Activated CD4-positive, alpha-beta T cell treated with anti-CD3 and anti-CD28 coated beads, Interleukin-2, amount 10 ng/mL, durations not matched to agents 24 days and 14 days (primary cell): Measurements from ENCODE around the gene ULBP3. TPM values are rescaled to one million over a fixed set of nuclear protein-coding genes. Genes with fewer than 3 reads are reported as not detected.

ENCODE experiments used
- DNase-seq: peaks from one replicate; pipeline ENCODE4 v3.0.0; 2022
- H3K27ac Mint-ChIP-seq: one replicate; pipeline ENCODE4 v1.8.0; 2022; ENCODE audit warnings: mild to moderate bottlenecking, mixed read lengths
- H3K27me3 Mint-ChIP-seq: one replicate; pipeline ENCODE4 v1.8.0; 2022; ENCODE audit warnings: mixed read lengths
- H3K36me3 Mint-ChIP-seq: one replicate; pipeline ENCODE4 v1.8.0; 2022; ENCODE audit warnings: low read depth, mild to moderate bottlenecking, mixed read lengths
- H3K4me1 Mint-ChIP-seq: one replicate; pipeline ENCODE4 v1.8.0; 2021; ENCODE audit warnings: mixed read lengths
- H3K4me3 Mint-ChIP-seq: one replicate; pipeline ENCODE4 v1.8.0; 2022; ENCODE audit warnings: mild to moderate bottlenecking, moderate library complexity, mixed read lengths
- H3K9me3 Mint-ChIP-seq: one replicate; pipeline ENCODE4 v1.8.0; 2021; ENCODE audit warnings: mixed read lengths
- intact Hi-C: fragments of 100-400 bp; cut with micrococcal nuclease; formaldehyde crosslinking; loops from one replicate; pipeline ENCODE4 v1.15.1; 2023
- total RNA-seq: library from RNA; stranded (reverse); gene quantifications from 2 replicates; pipeline ENCODE4 v1.2.3, GENCODE V29; 2022

ULBP3 gene
- total RNA-seq: 0.47 and 0.57 TPM in 2 replicates

DNA sequence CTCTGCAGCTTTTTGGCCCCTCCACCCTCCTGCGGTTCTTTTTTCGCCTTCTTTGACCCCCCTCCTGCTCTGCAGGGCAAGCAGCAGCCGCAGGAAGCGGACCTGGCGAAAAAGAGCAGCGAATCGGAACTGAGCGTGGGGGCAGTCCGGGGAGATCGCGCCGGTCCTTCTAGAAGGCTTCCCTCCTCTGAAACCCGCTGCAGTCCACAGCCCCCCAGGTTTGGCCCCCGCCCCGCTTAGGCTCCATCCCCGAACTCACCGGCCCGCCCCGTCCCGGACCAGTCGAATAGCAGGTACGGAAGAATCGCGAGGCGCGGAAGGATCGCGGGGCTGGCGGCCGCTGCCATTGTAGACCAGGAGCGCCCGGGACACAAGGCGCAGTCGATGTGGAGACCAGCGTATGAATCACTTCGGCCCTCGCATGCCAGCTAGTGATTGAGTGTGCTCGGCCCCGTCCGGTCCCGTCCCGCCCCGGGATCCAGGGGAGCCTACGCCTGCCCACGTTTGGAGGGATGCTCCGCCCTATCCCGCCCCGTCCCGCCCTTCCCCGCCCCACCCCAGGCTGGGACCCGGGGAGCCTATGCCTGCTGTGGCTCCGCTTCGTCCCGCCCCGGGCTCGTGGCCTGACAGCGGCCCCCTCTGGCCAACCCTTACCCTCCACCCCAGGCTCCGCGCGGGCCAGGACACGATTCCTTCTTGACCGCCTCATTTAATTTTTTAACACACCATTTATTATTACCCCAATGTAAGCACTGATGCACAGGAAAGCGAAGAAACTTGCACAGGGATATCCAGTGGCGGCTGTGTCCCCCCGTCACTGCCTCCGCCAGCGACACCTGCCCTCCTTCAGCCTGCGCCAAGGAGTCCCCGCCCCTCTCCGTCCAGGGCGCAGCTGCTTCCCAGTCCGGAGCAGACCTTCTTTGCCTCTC lies at the start of gene ULBP3:
Gene ULBP3 (minus strand): TSS at position 402 of the 929 bp plus-strand sequence. CDS start 55 bp downstream, at position 347.
- no peaks in the 10 kb centered on the region for H3K9me3 Mint-ChIP-seq
- intact Hi-C loops: no loop called here
- peak within 1 kb of the TSS; percentile 84 for H3K4me3 Mint-ChIP-seq
- H3K27ac Mint-ChIP-seq: peak within 1 kb of the TSS; percentile 30
- H3K27me3 Mint-ChIP-seq: peaks cover 29% of the 10 kb centered on the region
- peaks cover 20% of the 10 kb centered on the region for H3K4me1 Mint-ChIP-seq
- peak; percentile 89 for DNase-seq
- peaks cover 2% of the 10 kb centered on the region for H3K36me3 Mint-ChIP-seq

DNA sequence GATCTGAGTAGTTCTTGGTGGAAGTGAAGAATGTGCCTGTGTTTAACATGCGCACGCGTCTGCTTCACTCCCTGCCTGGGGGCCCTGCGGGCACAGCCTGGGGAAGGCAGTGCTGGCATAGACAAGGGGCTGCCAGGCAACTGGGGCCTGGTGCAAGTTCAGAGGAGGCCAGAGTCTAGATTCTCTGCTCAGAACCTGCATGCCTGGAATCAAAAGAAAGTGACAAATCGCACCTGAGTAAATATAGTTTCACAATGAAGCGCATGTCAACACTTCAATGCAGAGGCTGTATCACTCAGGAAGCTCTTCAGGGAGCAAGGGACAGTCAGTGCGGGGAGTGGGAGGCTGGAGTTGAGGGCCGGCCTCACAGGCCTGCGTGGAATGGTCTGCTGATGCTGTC lies 49.7 kb upstream of the ULBP3 start:
- no peak overlapping the region for H3K4me3 Mint-ChIP-seq
- intact Hi-C loops: no loop called here
- H3K36me3 Mint-ChIP-seq: no peaks in the 10 kb centered on the region
- peaks cover 4% of the 10 kb centered on the region for H3K4me1 Mint-ChIP-seq
- DNase-seq: no peak
- H3K27me3 Mint-ChIP-seq: peaks cover 15% of the 10 kb centered on the region
- H3K9me3 Mint-ChIP-seq: no peaks in the 10 kb centered on the region
- no peak overlapping the region for H3K27ac Mint-ChIP-seq

DNA sequence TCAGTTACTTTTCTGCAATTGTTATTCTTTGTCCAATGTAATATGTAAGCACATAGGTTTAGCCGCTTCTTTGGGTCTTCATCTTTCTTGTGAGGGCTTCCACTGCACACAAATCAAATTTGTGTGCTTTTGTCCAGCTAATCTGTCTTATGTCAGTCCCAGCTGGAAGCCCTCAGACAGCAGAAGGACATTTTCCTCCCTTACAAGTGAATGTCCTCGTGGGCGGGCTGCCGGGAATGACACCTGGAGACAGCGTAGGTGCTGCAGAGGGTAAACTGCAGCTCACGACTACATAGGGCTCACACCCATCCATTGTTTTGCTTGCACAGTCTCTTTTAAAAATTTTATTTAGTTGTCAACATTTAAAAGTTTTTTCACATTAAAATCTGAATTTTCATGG lies 49.3 kb upstream of the ULBP3 start:
- Mint-ChIP-seq H3K27me3 (peaks cover 13% of the 10 kb centered on the region), H3K4me1 (peaks cover 3% of the 10 kb centered on the region), H3K36me3 (no peaks in the 10 kb centered on the region), H3K9me3 (no peaks in the 10 kb centered on the region), H3K4me3 (no peak overlapping the region), H3K27ac (no peak overlapping the region)
- intact Hi-C loops: no loop called here
- no peak for DNase-seq

DNA sequence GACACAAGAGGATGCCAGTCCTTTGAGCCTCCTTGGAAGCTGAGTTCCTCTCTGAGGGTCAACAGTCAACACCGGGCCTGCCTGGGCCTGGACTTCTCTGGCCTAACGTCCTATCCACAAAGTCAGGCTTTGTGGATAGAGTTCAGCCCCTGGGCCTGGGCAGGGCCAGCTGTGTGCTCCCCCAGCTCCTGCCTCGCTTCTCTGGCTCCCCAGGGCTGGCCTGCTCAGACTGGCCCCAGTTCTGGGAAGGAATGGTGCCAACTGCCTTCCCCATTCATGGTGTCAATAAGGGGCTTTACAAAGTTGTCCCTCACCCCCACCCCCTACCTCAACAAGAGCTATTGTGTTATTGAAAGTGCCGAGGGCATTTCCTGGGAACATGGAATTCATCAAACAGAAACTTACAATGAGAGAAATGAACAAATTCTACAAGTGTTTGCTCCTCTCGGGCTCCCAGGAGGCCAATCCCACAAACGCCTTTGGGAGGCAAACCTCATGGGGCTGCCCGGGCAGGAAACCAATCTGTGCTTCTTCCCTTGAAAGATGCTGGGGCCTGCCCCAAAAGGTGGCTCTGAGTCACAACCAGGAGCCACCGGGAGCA lies 47.4 kb upstream of the ULBP3 start:
- H3K9me3 Mint-ChIP-seq: no peaks in the 10 kb centered on the region
- H3K27ac Mint-ChIP-seq: no peak overlapping the region
- no peaks in the 10 kb centered on the region for H3K36me3 Mint-ChIP-seq
- DNase-seq: no peak
- H3K27me3 Mint-ChIP-seq: peaks cover 10% of the 10 kb centered on the region
- H3K4me1 Mint-ChIP-seq: peaks cover 3% of the 10 kb centered on the region
- intact Hi-C loops: no loop called here
- no peak overlapping the region for H3K4me3 Mint-ChIP-seq

DNA sequence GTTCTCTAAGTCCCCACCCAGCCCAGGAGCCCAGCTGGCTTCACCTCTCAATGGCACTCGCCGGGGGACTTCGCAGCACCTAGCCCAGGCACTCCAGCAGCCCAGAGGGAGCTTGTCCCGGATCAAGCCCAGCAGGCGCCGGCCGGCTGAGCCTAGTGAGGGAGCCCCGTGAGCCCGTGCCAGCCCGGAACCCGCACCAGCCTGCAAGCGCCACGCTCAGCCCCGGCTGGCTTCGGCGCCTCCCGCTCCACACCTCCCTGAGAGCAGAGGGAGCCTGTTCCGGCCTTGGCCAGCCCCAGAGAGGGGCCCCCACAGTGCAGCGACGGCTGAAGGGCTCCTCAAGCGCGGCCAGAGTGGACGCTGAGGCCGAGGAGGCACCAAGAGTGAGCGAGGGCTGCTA lies 46.8 kb upstream of the ULBP3 start:
- intact Hi-C loops: no loop called here
- Mint-ChIP-seq H3K27ac (no peak overlapping the region), H3K4me3 (no peak overlapping the region), H3K9me3 (no peaks in the 10 kb centered on the region), H3K27me3 (peaks cover 11% of the 10 kb centered on the region), H3K4me1 (peaks cover 3% of the 10 kb centered on the region), H3K36me3 (no peaks in the 10 kb centered on the region)
- no peak for DNase-seq

DNA sequence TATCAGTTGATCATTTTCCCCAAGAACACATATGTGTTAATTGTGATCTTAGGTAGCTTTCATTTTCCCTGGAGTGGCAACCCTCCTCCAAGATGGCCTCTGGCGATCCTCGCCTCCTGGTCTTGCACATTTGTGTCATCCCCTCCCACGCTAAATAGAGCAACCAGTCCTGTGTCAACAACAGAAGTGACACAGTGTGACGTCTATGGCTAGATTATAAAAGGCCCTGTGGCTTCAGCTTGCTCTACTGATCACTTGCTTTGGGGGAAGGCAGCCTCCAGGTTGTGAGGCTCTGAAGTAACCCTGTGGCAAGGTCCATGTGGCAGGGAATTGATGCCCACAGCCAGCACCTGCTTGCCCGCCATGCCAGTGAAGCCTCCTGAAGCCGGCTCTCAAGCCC lies 43.3 kb upstream of the ULBP3 start:
- no peak for DNase-seq
- Mint-ChIP-seq H3K27me3 (peaks cover 10% of the 10 kb centered on the region), H3K4me3 (no peak overlapping the region), H3K4me1 (no peaks in the 10 kb centered on the region), H3K36me3 (no peaks in the 10 kb centered on the region), H3K9me3 (no peaks in the 10 kb centered on the region), H3K27ac (no peak overlapping the region)
- intact Hi-C loops: no loop called here

DNA sequence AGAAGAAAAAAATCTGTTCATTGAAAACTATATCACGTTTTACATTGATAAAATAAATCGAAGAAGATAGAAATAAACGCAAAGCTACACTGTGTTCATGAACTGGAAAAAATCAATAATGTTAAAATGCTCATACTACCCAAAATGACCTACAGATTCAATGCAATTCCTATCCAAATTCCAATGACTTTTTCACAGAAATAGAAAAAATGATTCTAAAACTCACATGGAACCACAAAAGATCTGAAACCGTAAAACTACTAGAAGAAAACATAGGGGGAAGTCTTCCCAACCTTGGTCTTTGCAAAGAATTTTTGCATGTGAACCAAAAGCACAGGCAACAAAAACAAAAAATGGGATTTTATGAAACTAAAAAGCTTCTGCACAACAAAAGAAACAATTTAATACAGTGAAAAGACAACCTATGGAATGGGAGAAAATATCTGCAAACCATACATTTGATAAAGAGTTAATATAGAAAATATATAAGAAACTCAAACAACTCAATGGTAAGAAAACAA lies 33.9 kb upstream of the ULBP3 start:
- Mint-ChIP-seq H3K4me3 (no peak overlapping the region), H3K27ac (no peak overlapping the region), H3K9me3 (no peaks in the 10 kb centered on the region), H3K27me3 (peaks cover 5% of the 10 kb centered on the region), H3K36me3 (no peaks in the 10 kb centered on the region), H3K4me1 (no peaks in the 10 kb centered on the region)
- intact Hi-C loops: no loop called here
- DNase-seq: no peak

DNA sequence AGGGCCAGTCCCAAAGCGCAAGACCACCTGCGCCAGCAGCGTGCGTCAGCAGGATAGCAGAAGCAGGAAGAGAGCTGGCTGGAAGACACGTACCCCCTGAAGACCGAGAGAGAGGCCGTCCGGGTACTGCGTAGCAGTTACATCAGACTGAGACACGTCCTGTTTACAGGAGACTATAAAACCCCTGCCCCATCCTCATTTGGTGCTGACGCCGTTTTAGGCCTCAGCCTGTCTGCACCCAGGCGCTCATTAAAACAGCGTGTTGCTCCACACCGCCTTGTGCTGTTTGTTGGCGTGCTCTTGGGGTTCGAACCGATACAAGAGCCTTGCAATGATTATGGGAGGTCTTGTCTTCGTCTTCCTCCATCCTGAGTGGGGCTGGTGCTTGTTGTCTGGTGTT lies 31.8 kb upstream of the ULBP3 start:
- no peak overlapping the region for H3K27ac Mint-ChIP-seq
- no peaks in the 10 kb centered on the region for H3K9me3 Mint-ChIP-seq
- H3K36me3 Mint-ChIP-seq: no peaks in the 10 kb centered on the region
- intact Hi-C loops: no loop called here
- peaks cover 5% of the 10 kb centered on the region for H3K27me3 Mint-ChIP-seq
- no peaks in the 10 kb centered on the region for H3K4me1 Mint-ChIP-seq
- H3K4me3 Mint-ChIP-seq: no peak overlapping the region
- DNase-seq: no peak

DNA sequence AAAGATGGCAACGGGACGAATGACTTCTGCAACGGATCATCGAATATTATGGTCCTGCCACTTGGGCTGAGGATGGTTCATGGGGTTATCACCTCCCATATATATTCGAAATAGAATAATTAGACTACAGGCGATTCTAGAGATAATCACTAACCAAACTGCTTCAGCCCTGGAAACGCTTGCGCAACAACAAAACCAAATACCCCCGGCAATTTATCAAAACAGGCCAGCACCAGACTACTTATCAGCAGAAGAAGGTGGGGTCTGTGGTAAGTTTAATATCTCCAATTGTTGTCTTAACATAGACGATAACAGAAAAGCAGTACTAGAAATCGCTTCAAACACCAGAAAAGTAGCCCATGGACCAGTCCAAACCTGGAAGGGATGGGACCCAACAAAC lies 31.0 kb upstream of the ULBP3 start:
- intact Hi-C loops: no loop called here
- Mint-ChIP-seq H3K27me3 (peaks cover 8% of the 10 kb centered on the region), H3K4me1 (no peaks in the 10 kb centered on the region), H3K9me3 (no peaks in the 10 kb centered on the region), H3K27ac (no peak overlapping the region), H3K4me3 (no peak overlapping the region), H3K36me3 (no peaks in the 10 kb centered on the region)
- no peak for DNase-seq

DNA sequence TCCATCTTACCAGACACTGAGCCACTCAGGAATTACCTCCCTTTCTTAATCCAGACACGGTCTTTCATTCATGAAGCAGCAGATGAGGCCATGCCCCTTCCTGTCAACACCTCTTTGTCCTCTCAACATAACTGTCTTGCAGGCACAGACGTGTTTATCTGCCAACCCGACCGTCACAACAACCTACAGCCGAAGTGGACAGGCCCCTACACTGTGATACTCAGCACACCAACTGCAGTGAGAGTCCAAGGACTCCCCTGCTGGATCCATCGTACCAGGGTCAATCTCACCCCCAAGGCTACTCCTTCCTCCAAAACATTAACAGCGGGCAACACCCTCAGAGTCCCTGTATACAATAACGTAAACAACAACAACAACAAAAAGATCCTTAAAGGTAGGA lies 30.6 kb upstream of the ULBP3 start:
- no peaks in the 10 kb centered on the region for H3K4me1 Mint-ChIP-seq
- no peaks in the 10 kb centered on the region for H3K9me3 Mint-ChIP-seq
- DNase-seq: no peak
- H3K4me3 Mint-ChIP-seq: no peak overlapping the region
- no peak overlapping the region for H3K27ac Mint-ChIP-seq
- H3K27me3 Mint-ChIP-seq: peaks cover 8% of the 10 kb centered on the region
- H3K36me3 Mint-ChIP-seq: no peaks in the 10 kb centered on the region
- intact Hi-C loops: no loop called here

DNA sequence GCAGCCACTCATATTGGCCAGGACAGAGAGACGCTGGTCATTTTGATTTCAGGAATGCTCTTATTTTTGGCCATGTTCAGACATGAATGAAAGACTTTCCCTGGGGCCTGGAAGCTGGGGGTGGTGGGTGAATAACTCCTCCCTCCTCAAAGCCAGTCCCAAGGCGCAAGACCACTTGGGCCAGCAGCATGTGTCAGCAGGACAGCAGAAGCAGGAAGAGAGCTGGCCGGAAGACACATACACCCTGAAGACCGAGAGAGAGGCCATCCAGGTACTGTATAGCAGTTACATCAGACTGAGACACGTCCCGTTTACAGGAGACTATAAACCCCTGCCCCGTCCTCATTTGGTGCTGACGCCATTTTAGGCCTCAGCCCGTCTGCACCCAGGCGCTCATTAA lies 29.2 kb upstream of the ULBP3 start:
- intact Hi-C loops: no loop called here

DNA sequence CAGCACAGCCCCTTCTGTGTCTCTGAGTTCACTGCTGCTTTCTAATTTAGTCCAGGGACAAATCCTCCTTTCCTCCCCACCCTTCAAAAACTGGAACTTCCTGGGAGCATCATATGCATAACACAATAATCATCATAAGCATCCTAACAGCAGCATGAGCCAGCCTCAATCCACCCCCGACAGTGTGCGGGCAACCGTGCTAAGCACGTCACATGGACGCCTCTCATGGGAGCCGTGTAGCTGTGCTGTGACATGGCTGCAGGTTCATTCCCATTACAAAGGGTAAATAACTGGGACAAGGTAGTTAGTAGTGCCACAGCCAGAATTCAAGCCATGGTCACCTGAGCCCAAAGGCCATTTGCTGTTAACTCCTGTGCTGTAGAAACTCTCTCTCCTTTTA lies 24.5 kb upstream of the ULBP3 start:
- no peak for DNase-seq
- Mint-ChIP-seq H3K36me3 (no peaks in the 10 kb centered on the region), H3K27ac (no peak overlapping the region), H3K4me3 (no peak overlapping the region), H3K4me1 (no peaks in the 10 kb centered on the region), H3K9me3 (no peaks in the 10 kb centered on the region), H3K27me3 (peaks cover 10% of the 10 kb centered on the region)
- intact Hi-C loops: no loop called here

More for the DNA sequence above, 29.2 kb upstream of the ULBP3 start:
- no peak for DNase-seq
- Mint-ChIP-seq H3K27me3 (peaks cover 7% of the 10 kb centered on the region), H3K36me3 (no peaks in the 10 kb centered on the region), H3K27ac (no peak overlapping the region), H3K4me3 (no peak overlapping the region), H3K9me3 (no peaks in the 10 kb centered on the region), H3K4me1 (no peaks in the 10 kb centered on the region)

DNA sequence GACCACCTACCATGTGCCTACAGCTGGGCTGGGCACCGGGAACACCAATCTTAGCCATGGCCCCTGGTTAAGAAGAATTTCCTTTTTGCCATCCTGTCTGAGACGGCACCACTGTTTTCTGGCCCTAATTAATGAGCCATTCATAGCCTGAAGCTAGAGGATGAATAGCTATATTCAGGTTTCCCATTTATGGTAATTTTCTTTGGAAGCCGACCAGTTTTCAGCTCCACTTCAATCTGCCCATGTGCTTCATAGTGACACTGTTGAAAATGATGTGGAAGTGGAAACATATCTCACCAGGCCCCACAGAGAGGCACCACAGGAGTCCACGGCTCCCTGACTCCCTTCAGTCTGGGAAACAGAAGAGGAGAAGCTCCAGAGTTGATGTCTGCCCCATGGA lies 22.6 kb upstream of the ULBP3 start:
- H3K4me3 Mint-ChIP-seq: no peak overlapping the region
- intact Hi-C loops: no loop called here
- H3K27me3 Mint-ChIP-seq: peaks cover 11% of the 10 kb centered on the region
- no peak overlapping the region for H3K27ac Mint-ChIP-seq
- no peak for DNase-seq
- no peaks in the 10 kb centered on the region for H3K36me3 Mint-ChIP-seq
- no peaks in the 10 kb centered on the region for H3K9me3 Mint-ChIP-seq
- no peaks in the 10 kb centered on the region for H3K4me1 Mint-ChIP-seq

DNA sequence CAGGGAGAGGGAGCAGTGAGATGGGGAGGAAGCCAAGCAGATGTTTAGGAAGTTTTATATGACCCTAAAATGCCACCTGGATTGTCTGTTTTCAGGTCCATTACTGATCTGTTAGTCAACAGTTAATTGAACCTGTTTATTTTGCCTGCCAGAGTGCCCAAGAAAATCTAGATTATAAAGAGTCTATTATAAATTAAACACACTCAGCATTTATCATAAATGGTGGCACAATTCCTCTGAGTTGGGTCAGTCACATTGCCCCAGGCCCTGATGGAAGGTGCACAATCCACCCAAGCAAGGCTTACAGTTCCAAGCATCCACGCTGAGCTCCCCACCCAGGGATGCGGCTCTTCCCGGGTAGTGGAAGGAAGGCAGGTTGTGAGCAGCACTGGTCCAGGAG lies 21.4 kb upstream of the ULBP3 start:
- Mint-ChIP-seq H3K4me1 (no peaks in the 10 kb centered on the region), H3K4me3 (no peak overlapping the region), H3K36me3 (no peaks in the 10 kb centered on the region), H3K27me3 (peaks cover 10% of the 10 kb centered on the region), H3K9me3 (no peaks in the 10 kb centered on the region), H3K27ac (no peak overlapping the region)
- intact Hi-C loops: no loop called here
- DNase-seq: no peak
